Left lung (tissue), 10 donors: Measurements from ENCODE around the gene GJC2. TPM values are rescaled to one million over a fixed set of nuclear protein-coding genes. Genes with fewer than 3 reads are reported as not detected.

ENCODE experiments used
- ATAC-seq: fragments of 200-7000 bp; cut with Tn5 transposase; one replicate; pipeline ENCODE4 v1.9.1; 2020; ENCODE audit warnings: moderate library complexity
- DNase-seq, 4 donors: peaks; one replicate each; pipeline ENCODE4 v3.0.0-alpha.2; 2013 to 2020
- H3K27ac ChIP-seq, 2 donors: fragments of 200-600 bp; sonication (generic) in 1 of 2; one replicate each; pipeline versions ENCODE4 v1.5.0 to v1.8.0; 2020 to 2021
- H3K27me3 ChIP-seq, 2 donors: fragments of 200-600 bp; sonication (generic) in 1 of 2; one replicate each; pipeline versions ENCODE4 v1.5.0 to v1.8.0; 2020 to 2021
- H3K36me3 ChIP-seq, 2 donors: fragments of 200-600 bp; sonication (generic) in 1 of 2; one replicate each; pipeline versions ENCODE4 v1.5.0 to v1.8.0; 2020 to 2021
- H3K4me1 ChIP-seq, 2 donors: fragments of 200-600 bp; one replicate each; pipeline ENCODE4 v1.8.0; 2021
- H3K4me3 ChIP-seq, 2 donors: fragments of 200-600 bp; sonication (generic) in 1 of 2; one replicate each; pipeline versions ENCODE4 v1.5.0 to v1.8.0; 2020 to 2021; ENCODE audit warnings: mild to moderate bottlenecking in 1 of 2
- H3K9me3 ChIP-seq, 2 donors: fragments of 200-600 bp; sonication (generic) in 1 of 2; one replicate each; pipeline versions ENCODE4 v1.5.0 to v1.8.0; 2020 to 2021
- intact Hi-C, 2 donors: fragments of 100-400 bp; cut with DNase I; formaldehyde crosslinking; loops; one replicate each; pipeline versions ENCODE4 v1.11.2 to v1.14.2; 2022
- polyA plus RNA-seq, 6 donors: library from polyadenylated mRNA; unstranded; fragments of 120-200 nt; gene quantifications; one replicate each; pipeline ENCODE4 v1.2.1, GENCODE V29; 2013; ENCODE audit not compliant: insufficient read length in 6 of 6
- total RNA-seq, 2 donors: library from RNA; stranded (reverse); fragmentation: NEBNext Ultra II Directional; extraction: Animal tissue kit (Norgen Biotek cat#: 25700); gene quantifications; one replicate each; pipeline ENCODE4 v1.2.1, GENCODE V29; 2021
- TF ChIP-seq, protein P1 (sequence below), 2 donors: fragments of 200-600 bp; sonication (generic) in 1 of 2; IDR thresholded peaks; one replicate each; pipeline versions ENCODE4 v1.5.0 to v1.8.0; 2021; ENCODE audit warnings: antibody characterized with exemption in 2 of 2
- donor health status: DM: no; HTN: yes; CAD: no.
- donor health status: DM: no; HTN: no; CAD: no.

Gene GJC2
- total and polyA plus RNA-seq, 8 donors = 2.3 to 4.9 (median 3.1) TPM

DNA sequence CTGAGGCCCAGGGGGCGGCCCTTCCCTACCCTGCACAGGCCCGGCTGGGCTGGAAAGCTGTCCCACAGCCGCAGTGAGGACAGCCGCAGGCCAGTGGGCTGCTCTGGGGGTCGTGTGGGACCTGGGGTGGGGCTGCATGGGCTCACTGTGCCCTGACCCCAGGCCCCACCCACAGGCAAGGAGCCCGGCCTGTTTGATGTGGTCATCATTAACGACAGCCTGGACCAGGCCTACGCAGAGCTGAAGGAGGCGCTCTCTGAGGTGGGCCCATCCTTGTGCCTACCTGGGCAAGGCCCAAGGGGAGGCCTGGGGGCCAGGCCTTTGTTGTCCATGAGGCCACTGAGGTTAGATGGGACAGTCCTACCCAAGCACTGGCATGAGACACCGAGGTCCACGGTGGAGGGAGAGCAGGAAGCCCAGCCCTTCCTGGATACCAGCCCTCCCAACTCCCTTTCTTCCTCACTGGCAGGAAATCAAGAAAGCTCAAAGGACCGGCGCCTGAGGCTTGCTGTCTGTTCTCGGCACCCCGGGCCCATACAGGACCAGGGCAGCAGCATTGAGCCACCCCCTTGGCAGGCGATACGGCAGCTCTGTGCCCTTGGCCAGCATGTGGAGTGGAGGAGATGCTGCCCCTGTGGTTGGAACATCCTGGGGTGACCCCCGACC, 1.4 kb upstream of the GJC2 start:
- H3K4me1 ChIP-seq = peaks cover 6 to 71% of the 10 kb centered on the region in 2 donors
- intact Hi-C loops = no loop called here
- H3K27ac ChIP-seq = peak overlapping the region; percentile 79 to 81
- no peak for ATAC-seq
- no peak overlapping the region for H3K4me3 ChIP-seq
- TF ChIP-seq, protein P1, sequence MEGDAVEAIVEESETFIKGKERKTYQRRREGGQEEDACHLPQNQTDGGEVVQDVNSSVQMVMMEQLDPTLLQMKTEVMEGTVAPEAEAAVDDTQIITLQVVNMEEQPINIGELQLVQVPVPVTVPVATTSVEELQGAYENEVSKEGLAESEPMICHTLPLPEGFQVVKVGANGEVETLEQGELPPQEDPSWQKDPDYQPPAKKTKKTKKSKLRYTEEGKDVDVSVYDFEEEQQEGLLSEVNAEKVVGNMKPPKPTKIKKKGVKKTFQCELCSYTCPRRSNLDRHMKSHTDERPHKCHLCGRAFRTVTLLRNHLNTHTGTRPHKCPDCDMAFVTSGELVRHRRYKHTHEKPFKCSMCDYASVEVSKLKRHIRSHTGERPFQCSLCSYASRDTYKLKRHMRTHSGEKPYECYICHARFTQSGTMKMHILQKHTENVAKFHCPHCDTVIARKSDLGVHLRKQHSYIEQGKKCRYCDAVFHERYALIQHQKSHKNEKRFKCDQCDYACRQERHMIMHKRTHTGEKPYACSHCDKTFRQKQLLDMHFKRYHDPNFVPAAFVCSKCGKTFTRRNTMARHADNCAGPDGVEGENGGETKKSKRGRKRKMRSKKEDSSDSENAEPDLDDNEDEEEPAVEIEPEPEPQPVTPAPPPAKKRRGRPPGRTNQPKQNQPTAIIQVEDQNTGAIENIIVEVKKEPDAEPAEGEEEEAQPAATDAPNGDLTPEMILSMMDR (IDR thresholded peaks at IDR 0.05) = no peak
- peak in 1 of 4 donors; percentile 65 for DNase-seq
- H3K27me3 ChIP-seq = no peaks in the 10 kb centered on the region
- no peaks in the 10 kb centered on the region for H3K9me3 ChIP-seq
- peaks cover 0 to 57% of the 10 kb centered on the region in 2 donors for H3K36me3 ChIP-seq

DNA sequence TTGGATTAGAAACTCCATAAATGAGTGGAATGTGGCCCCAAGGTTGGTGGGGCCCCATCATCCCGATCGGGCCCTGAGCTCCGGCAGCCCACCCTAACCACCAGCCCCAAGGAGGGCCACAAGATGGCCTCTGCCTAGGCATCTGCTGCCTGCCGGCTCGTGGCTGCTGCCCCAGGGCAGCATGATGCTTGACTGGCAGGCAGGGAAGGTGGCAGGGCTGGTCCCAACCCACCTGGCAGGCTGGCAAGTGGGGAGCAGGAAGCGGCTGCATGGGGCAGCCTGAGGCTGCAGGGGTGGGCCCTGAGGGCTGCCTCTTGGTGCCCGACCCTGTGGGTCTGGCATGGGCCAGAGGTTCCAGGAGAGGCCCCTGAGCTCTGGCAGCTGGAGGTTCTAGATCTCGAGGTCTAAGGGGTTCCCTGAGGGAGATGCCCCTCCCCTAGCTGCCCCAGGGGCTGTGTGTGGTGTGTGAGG, 760 bp upstream of the GJC2 start:
- intact Hi-C loops = no loop called here
- Histone ChIP-seq H3K4me1 (peaks cover 6 to 65% of the 10 kb centered on the region in 2 donors), H3K36me3 (peaks cover 0 to 57% of the 10 kb centered on the region in 2 donors), H3K4me3 (no peak overlapping the region), H3K27ac (peak overlapping the region; percentile 79 to 81), H3K9me3 (no peaks in the 10 kb centered on the region), H3K27me3 (no peaks in the 10 kb centered on the region)
- peak in 1 of 4 donors; percentile 59 for DNase-seq
- TF ChIP-seq, protein P1 (IDR thresholded peaks at IDR 0.05) = no peak
- no peak for ATAC-seq

DNA sequence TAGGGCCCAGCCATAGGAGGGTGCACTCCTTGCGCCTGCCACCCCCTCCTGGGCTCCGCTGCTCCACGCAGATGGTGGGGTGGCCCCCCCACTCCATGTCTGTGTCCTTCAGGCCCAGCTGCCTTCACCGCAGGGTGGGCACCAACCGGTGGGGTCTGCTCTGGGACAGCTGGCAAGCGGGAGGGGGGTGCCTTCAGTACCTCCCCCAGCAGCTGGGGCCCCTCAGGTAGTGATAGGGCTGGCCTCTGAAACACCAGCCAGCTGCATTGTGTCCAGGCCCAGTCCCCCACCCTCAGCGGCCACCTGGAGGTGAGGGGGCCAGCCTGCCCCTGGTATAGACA, 360 bp downstream of the GJC2 start:
- Histone ChIP-seq H3K4me3 (peak overlapping the region in 1 of 2 donors; percentile 23), H3K27ac (peak overlapping the region; percentile 79 to 81), H3K27me3 (no peaks in the 10 kb centered on the region), H3K9me3 (no peaks in the 10 kb centered on the region), H3K4me1 (peaks cover 6 to 59% of the 10 kb centered on the region in 2 donors), H3K36me3 (peaks cover 0 to 50% of the 10 kb centered on the region in 2 donors)
- TF ChIP-seq, protein P1 (IDR thresholded peaks at IDR 0.05) = no peak
- no peak for ATAC-seq
- DNase-seq = peak in 2 of 4 donors; percentile 31 to 67
- intact Hi-C loops = no loop called here

DNA sequence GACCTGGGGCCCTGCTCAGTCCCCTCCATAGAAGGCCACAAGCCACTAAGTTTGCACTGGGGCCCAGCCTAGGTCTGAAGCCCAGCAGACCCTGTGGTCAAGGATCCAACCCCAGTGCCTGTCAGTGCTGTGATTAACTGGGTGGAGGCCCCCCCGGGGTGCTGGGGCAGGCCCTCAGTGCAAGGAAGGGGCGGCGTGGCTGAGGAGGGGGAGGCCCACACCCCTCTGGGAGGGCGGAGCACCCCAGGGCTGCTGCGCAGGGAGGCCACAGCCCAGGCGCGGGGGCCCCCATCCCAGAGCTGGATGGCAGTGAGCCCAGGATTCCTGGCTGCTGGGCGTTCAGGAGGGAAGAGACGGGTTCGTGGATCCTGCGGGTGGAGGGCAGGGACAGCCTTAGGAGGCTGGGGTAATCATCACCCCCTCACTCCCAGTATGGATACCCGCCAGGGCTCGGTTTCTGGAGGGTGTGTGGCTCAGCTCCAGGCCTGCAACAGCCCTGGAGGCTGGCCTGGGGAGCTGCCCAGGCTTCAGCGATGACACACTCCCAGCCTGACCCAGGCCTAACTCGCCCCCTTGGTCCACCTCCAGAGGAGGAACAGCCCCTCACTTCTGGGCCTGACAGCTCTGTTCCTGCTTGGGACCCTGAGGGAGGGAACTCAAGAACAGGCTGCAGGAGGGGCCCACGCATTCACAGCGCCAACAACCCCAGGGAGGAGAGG, 890 bp downstream of the GJC2 start:
- TF ChIP-seq, protein P1 (IDR thresholded peaks at IDR 0.05) = no peak
- peak; percentile 45 for ATAC-seq
- H3K4me3 ChIP-seq = peak overlapping the region in 1 of 2 donors; percentile 23
- no peaks in the 10 kb centered on the region for H3K9me3 ChIP-seq
- no peaks in the 10 kb centered on the region for H3K27me3 ChIP-seq
- peaks cover 0 to 45% of the 10 kb centered on the region in 2 donors for H3K36me3 ChIP-seq
- peak overlapping the region; percentile 79 to 81 for H3K27ac ChIP-seq
- DNase-seq = peak; percentile 59 to 93 (median 78)
- intact Hi-C loops = no loop called here
- H3K4me1 ChIP-seq = peaks cover 6 to 54% of the 10 kb centered on the region in 2 donors
